Stimulated activated CD8-positive, alpha-beta memory T cell treated with anti-CD3 and anti-CD28 coated beads, Interleukin-2, amount 100 ng/mL, for 1 hour (primary cell): ENCODE results near the gene ZBBX.

ENCODE experiments used
- DNase-seq, 2 donors: peaks; one replicate each; pipeline ENCODE4 v3.0.0-alpha.2; 2020; ENCODE audit warnings: low read depth in 2 of 2

Gene ZBBX

GRCh38 chr3:167305340-167305890 is 74.7 kb downstream of the ZBBX start:
- no peak for DNase-seq

DNA sequence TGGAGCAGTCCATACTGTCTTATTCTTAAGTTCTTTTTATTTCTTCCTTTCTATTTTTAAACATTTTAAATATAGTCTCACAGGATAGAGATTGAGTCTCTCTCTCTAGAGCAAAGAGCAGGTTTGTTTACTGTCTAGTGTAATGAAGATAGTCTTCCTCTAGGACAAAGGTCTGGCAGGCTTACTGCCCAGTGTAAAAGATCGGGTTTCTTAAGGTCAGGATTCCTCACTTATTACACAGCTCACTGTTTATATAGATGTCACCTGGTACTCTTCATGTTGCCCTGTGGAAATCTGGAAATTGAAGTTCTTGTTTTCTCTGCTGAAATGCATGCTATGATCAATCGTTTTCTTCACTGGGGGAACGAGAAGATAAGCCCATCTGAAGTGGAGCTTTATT is 76.0 kb downstream of the ZBBX start:
- DNase-seq: no peak

- no peak for DNase-seq
Observed at GRCh38 chr3:167302678-167303077, 77.4 kb downstream of the ZBBX start.

DNA sequence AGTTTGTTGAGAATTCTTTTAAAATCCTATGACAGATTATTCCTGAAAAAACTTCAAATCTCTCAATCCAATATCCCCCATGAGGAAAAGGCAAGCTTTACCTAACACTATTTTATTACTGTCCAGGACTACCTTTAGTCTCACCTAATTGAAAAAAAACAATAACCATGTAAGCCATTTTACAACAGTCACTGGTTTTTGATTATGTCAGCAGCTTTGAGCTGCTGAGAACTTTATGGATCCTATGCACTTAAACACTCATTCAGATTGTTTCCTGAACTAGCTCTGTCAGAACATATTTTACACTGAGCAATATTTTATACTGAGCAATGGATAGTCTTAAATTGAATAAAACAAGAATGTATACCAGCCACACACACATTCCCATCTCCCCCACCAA is 79.9 kb downstream of the ZBBX start:
- DNase-seq: no peak

DNA sequence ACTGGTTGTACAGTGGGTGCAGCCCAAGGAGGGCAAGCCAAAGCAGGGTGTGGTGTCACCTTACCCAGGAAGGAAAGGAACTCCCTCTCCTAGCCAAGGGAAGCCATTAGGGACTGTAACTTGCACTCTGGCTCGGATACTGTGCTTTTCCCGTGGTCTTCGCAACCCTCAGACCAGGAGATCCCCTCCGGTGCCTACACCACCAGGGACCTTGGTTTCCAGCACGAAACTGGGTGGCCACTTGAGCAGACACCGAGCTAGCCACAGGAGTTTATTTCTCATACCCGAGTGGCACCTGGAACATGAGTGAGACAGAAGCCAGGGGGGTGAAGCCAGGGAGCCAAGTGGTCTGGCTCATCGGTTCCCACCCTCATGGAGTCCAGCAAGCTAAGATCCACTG is 90.7 kb downstream of the ZBBX start:
- no peak for DNase-seq

GRCh38 chr3:167288737-167289136 is 91.4 kb downstream of the ZBBX start:
- DNase-seq: no peak

DNA sequence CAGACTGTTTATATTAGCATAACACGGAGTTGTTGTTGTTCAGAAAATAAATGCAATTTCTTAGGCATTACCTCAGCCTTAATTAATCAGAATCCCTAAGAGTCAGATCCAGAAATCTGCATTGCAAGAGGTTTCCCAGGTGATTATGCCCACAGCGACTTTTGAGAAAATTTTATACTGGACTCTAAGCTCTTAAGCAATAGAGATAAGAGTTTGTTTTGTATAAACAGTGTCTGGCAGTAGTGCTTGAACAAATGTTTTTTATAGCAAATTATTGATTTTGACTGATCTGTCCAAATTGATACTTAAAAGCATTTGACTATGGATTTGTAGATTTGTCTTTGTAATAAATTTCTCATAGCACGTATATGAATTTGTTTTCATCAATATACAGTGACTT is 92.8 kb downstream of the ZBBX start:
- no peak for DNase-seq

DNA sequence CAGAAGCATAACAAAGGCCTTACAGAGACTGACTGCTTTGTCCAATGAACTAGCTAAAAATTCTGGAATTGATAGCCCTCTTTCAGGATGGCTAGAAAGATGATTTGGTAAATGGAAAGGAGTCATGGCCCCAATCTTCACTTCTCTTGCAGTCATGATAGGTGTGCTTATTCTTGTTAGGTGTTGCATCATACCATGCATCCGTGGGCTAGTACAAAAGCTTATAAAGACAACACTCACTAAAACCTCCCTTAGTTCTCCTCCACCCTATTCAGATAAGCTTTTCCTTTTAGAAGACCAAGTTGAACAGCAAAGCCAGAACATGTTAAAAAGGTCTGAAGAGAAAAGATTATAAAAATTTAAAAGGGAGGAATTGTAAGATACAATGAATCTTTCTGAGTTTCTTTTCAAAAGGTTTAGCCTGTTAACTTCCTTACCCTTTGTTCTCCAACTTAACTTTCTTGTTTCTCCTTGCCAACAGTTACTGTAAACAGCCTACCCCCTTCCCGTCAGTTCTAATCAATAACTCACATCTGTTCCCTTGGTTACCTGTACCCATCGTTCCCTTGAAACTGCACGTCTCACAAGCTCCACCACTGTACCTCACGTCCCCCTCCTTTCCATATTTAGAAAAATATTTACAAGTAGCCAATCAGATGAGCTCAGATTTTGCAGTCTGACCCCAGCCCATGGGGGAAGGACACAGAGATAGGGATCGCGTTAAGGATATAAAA is 105.8 kb downstream of the ZBBX start:
- no peak for DNase-seq

GRCh38 chr3:167253037-167253436 is 127.1 kb downstream of the ZBBX start:
- DNase-seq: no peak

GRCh38 chr3:167251678-167252077 is 128.4 kb downstream of the ZBBX start:
- DNase-seq: no peak

DNA sequence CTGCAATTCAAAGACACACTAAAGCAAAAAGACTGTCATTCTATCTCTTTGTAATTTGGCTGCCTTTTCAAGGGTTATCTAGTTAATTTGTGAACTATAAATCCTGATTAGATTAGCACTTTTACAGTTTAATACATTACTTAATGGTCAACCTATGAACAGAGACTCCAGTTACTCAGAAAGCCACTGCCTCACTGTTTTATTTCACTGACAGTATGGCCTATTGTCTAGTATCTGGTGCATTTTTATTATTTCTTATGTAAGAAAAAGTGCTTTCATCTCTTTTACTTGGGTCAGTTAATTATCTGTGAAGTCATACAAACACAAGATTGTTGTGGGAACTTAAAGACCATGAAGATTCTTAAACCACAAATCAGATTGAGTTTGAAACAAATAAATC is 133.8 kb downstream of the ZBBX start:
- DNase-seq: no peak

DNA sequence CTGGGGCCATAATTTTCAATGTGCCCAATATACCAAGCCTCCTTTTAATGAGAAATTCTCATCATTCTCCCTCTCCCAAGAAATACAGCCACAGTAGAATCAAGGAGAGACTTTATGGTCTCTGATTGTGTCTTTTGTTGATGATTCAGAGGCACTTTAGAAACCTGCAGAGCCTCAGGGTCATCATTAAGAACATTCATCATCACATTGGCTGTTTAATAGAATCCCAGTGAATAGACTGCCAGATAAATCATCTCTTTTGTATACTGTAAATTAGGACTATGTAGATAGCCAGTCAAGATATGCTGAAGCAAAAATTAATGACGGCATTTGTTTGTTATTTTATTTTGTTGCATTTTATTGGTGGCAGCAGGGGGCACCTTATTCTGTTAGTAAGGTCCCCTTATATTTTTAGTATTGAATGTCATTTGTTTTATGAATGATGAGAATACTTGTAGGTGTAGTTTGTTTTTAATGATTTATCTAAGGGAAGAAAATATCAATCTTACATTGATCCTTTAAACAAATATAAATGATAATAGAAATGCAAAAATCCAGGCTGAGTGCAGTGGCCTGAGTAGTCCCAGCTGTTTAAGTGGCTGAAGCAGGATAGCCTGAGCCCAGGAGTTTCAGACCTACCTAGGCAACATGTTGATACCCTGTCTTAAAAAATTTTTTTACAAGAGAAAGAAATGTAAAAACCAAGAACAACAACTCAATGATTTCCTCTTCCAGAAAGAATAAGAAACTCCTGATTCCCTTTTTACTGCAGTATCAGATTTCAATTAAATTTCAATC is 138.8 kb downstream of the ZBBX start:
- no peak for DNase-seq

GRCh38 chr3:167228135-167228534 is 152.0 kb downstream of the ZBBX start:
- no peak for DNase-seq

DNA sequence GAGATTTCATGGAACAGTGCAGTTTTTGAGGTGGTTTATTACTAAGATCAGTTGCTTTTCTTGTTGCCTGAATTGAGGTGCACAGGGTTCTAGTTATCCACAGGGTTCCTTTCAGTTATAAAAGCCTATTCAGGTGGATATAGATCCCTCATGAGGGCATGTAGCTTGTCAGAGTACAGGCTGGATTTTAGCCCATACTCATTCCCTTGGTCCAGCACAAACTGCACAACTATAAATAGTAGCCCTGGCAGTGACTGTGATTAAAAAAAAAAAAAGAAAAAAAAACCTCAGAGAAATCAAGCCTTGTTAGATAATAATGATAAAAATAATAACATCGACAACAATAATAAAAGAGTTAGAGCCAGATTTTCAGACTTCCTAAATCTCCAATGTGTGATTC is 154.3 kb downstream of the ZBBX start:
- DNase-seq: no peak

DNA sequence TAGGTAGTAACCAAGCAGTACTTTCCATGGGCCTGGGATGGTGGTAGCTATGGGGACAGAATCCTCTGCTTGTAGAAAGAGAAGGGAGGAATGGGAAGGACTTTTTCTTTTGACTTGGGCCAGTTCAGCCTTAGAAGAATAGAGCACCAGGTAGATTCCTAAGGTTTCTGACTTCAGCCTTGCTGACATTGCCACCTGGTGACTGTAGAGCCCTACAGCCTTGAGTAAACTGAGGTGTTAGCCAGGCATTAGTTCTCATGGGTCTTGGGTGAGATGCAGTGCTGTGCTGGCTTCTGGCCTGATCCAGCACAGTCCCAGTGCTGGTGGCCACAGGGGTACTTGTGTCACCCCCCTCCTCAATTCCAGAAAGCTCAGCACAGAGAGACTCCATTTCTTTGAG is 171.1 kb downstream of the ZBBX start:
- DNase-seq: no peak

GRCh38 chr3:167203062-167203461 is 177.0 kb downstream of the ZBBX start:
- no peak for DNase-seq

- DNase-seq: no peak
Observed at GRCh38 chr3:167198949-167199600, 181.0 kb downstream of the ZBBX start.
